Stimulated activated naive CD4-positive, alpha-beta T cell (primary cell): Measurements from ENCODE around the gene NEK6.

Experiments
- DNase-seq, 6 experiments: peaks; one replicate each; lab custom pipeline; 2025; lab: John Stamatoyannopoulos, UW

NEK6 gene

GRCh38 chr9:124373851-124374250 is 116.1 kb downstream of the NEK6 start:
- DNase-seq: no peak

- DNase-seq: no peak
Measured at GRCh38 chr9:124375726-124376125, 118.0 kb downstream of the NEK6 start.

GRCh38 chr9:124376329-124376728 is 118.6 kb downstream of the NEK6 start:
- no peak for DNase-seq

- no peak for DNase-seq
Measured at GRCh38 chr9:124377551-124378406, 120.0 kb downstream of the NEK6 start.

- no peak for DNase-seq
Measured at GRCh38 chr9:124381170-124381945, 123.6 kb downstream of the NEK6 start.

GRCh38 chr9:124384210-124384609 is 126.5 kb downstream of the NEK6 start:
- DNase-seq: no peak

DNA sequence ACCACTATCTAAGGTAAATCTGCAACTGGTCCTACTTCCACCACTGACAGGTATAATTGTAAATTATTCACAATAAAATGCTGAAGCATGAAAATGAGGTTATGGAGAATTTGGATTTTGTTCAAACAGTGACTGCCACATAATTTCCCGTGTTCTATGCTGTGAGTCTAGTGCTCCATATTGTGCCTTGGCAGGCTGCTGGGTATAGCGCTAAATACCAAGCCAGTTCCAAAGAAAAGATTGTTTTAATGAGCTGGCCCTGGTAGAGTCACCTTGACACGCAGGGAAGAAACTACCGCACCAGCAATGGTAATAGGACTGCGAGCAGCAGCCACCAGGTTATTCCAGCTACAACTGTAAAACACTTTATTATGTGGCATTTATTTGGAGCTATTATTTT is 127.1 kb downstream of the NEK6 start:
- no peak for DNase-seq

DNA sequence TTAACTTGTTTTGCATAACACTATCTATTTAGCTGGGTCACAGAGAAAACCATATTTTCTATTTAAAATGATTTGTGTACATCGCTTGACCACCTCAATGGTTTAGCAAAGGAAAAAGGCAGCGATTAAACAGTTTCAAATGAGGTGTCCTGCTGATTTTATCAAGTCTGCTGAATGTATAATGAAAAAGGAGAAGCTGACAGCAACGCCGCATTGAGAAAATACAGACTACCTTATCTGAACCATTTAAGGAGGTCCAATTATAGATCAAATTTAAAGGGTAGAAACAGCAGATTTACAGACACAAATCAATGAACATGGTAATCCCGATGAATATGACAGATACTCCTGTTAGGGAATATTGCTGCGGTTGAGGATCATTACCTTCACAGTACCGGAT is 127.9 kb downstream of the NEK6 start:
- no peak for DNase-seq

DNA sequence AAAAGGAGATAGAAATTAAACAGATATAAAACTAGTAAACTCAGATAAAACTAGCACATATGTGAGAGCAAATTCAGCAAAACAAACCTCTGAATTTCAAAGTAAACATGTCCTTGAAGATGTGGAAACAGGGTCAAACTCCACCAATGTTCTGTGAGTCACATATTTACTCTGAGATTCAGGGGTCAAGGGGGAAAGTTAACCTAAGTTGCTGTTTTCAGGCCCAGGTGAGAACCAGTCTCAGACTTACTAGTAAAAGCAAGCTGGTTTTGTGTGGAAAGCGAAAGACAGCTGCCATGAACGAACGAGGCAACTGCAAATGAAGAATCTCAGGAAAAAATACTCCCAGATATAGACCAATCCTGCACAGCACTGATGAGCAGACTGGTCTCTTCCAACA is 128.5 kb downstream of the NEK6 start:
- no peak for DNase-seq

DNA sequence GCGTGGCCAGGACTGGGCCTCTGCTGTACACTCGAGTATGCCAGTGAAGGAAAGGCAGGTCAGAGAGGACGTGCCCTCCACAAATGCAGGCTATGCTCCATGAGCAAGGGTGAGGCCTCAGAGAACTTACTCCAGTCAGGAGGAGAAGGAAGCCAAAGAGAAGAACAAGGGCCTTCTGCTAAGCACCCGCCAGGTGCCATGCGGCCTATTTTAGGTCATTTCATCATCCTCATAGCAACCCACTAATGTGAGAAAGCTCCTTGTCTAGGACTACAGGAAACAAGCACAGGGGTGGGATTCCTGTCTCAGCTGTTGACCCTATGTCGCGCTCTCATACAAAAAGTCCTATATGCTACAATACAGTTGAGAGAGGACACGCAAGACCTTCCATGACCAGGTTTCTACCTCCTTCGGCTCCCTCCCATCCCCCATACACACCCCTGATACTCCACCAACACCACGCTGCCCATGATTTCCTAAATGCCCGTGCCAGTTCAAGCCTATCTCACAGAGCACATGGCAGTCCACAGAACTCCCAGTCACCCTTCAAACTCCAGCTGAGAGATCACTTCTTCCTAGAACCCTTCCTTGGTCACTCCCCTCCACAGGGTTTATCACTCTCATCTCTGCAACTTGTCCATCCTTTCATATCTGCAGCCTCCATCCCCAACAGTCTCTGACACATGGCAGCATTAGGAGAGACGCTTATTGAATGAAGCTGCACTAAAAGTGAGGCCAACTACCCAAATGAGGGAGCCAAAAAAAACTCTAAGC is 130.7 kb downstream of the NEK6 start:
- no peak for DNase-seq

GRCh38 chr9:124389146-124389939 is 131.6 kb downstream of the NEK6 start:
- no peak for DNase-seq

- DNase-seq: no peak
Measured at GRCh38 chr9:124390794-124391658, 133.3 kb downstream of the NEK6 start.

GRCh38 chr9:124392254-124392870 is 134.6 kb downstream of the NEK6 start:
- DNase-seq: no peak

GRCh38 chr9:124392871-124393460 is 135.2 kb downstream of the NEK6 start:
- DNase-seq: no peak

DNA sequence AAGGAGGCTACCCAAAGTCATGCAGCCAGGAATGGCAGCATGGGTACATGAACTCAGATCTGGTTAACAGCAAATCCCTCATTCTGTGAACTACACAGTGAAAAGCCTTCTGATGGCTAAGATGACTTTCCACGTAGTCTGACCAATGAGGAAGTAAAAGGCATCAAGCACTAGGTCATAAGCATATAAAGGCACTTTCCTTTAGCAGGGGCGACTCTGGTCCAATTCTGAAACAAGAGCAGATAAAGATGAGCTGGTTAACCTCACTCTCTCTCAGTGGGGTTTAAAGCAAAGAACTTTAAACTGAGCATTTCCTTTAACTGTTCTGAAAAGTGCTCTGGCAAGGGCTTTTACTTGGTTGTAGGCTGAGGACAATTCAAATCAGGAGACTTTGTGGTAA is 136.4 kb downstream of the NEK6 start:
- no peak for DNase-seq

GRCh38 chr9:124394596-124394995 is 136.8 kb downstream of the NEK6 start:
- no peak for DNase-seq

GRCh38 chr9:124395826-124396225 is 138.1 kb downstream of the NEK6 start:
- DNase-seq: no peak

- DNase-seq: no peak
Measured at GRCh38 chr9:124398191-124398935, 140.6 kb downstream of the NEK6 start.

- no peak for DNase-seq
Measured at GRCh38 chr9:124399323-124399967, 141.7 kb downstream of the NEK6 start.
